ENCODE results near the gene SFXN5.

SFXN5 gene

DNA sequence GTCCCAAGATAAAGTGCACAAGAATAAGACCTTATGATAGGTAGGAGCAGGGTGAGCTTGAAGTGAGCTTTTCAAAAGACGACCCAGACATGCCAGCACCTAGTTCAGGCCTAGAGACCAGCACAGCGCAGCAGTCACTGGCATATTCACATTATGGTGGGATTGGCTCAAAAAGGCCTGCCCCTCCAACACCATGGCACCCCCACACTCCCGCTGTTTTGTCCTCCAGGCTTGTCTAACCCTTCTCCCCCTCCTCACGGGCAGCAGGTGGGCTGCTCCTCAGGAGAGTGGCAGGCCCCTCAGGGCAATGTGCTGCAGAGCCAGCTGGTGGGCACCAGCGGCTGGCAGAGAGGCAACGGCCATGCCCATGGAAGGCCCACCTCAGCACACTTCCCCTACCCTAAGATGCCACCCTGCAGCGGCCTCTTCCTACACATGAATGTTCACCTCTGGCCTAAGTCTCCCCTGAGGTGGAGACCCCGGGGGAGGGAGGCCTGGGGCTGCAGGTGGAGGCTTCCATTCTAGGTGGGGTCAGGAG is 128.6 kb downstream of the SFXN5 start:
- Histone ChIP-seq H3K9me3 (ENCODE audit: severe bottlenecking) (no peaks in the 10 kb centered on the region), H3K27me3 (ENCODE audit: insufficient read depth, poor library complexity, severe bottlenecking) (no peaks in the 10 kb centered on the region), H3K4me1 (ENCODE audit: insufficient read depth, poor library complexity, severe bottlenecking) (no peaks in the 10 kb centered on the region), H3K27ac (ENCODE audit: poor library complexity, severe bottlenecking) (no peak overlapping the region), H3K4me3 (ENCODE audit: severe bottlenecking) (no peak overlapping the region), H3K36me3 (ENCODE audit: low read depth) (no peaks in the 10 kb centered on the region)
- TF ChIP-seq, protein P1, sequence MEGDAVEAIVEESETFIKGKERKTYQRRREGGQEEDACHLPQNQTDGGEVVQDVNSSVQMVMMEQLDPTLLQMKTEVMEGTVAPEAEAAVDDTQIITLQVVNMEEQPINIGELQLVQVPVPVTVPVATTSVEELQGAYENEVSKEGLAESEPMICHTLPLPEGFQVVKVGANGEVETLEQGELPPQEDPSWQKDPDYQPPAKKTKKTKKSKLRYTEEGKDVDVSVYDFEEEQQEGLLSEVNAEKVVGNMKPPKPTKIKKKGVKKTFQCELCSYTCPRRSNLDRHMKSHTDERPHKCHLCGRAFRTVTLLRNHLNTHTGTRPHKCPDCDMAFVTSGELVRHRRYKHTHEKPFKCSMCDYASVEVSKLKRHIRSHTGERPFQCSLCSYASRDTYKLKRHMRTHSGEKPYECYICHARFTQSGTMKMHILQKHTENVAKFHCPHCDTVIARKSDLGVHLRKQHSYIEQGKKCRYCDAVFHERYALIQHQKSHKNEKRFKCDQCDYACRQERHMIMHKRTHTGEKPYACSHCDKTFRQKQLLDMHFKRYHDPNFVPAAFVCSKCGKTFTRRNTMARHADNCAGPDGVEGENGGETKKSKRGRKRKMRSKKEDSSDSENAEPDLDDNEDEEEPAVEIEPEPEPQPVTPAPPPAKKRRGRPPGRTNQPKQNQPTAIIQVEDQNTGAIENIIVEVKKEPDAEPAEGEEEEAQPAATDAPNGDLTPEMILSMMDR (IDR thresholded peaks at IDR 0.05; ENCODE audit: poor library complexity, severe bottlenecking): no peak
- ATAC-seq (ENCODE audit: low read depth) (no peak), DNase-seq (ENCODE audit: low spot score) (no peak)

DNA sequence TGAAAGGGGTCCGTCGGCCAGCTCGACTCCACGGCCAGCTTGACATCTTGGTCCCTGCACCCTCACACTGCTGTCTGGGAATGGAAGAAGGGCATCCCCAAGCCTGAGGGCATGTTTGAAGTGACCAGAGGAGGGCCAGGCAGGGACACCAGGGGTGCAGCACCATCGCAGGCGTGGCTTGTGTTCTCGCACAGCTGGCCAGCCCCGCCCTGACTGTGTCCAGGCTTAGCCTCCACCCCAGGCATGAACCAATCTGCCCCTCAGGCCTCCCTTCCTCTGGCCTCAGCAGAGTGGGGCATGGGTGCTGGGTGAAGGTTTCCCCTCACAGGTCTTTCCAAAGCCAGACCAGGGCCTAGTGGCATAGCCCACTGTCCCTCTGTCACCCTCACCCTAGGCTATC is 129.2 kb downstream of the SFXN5 start:
- H3K9me3 ChIP-seq (ENCODE audit: severe bottlenecking): no peaks in the 10 kb centered on the region
- H3K27ac ChIP-seq (ENCODE audit: poor library complexity, severe bottlenecking): no peak overlapping the region
- ATAC-seq (ENCODE audit: low read depth) (no peak), DNase-seq (ENCODE audit: low spot score) (no peak)
- no peaks in the 10 kb centered on the region for H3K27me3 ChIP-seq (ENCODE audit: insufficient read depth, poor library complexity, severe bottlenecking)
- H3K4me3 ChIP-seq (ENCODE audit: severe bottlenecking): no peak overlapping the region
- H3K36me3 ChIP-seq (ENCODE audit: low read depth): no peaks in the 10 kb centered on the region
- no peaks in the 10 kb centered on the region for H3K4me1 ChIP-seq (ENCODE audit: insufficient read depth, poor library complexity, severe bottlenecking)
- TF ChIP-seq, protein P1 (IDR thresholded peaks at IDR 0.05; ENCODE audit: poor library complexity, severe bottlenecking): no peak

DNA sequence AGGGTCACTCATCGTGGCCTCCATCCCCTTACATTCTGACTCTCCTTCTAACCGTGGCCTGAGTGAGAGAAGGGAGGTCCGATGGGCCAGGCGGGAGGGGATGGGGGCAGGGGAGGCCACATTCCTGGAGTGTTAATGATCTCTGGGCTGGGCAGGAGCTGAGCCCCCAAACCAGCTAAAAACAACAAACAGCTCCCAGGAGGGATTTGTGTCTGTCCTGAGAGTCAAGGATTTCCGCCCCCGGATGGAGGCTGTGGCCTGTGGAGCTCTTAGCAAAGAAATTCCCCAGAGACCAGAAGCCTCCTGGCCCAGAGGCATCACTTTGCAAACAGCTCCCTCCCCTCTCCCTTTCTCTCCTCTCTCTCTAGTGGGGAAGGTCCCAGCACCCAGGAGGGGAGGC is 130.7 kb downstream of the SFXN5 start:
- no peaks in the 10 kb centered on the region for H3K36me3 ChIP-seq (ENCODE audit: low read depth)
- TF ChIP-seq, protein P1 (IDR thresholded peaks at IDR 0.05; ENCODE audit: poor library complexity, severe bottlenecking): no peak
- DNase-seq (ENCODE audit: low spot score) (no peak), ATAC-seq (ENCODE audit: low read depth) (no peak)
- H3K27me3 ChIP-seq (ENCODE audit: insufficient read depth, poor library complexity, severe bottlenecking): no peaks in the 10 kb centered on the region
- no peak overlapping the region for H3K4me3 ChIP-seq (ENCODE audit: severe bottlenecking)
- no peaks in the 10 kb centered on the region for H3K9me3 ChIP-seq (ENCODE audit: severe bottlenecking)
- H3K4me1 ChIP-seq (ENCODE audit: insufficient read depth, poor library complexity, severe bottlenecking): no peaks in the 10 kb centered on the region
- no peak overlapping the region for H3K27ac ChIP-seq (ENCODE audit: poor library complexity, severe bottlenecking)

DNA sequence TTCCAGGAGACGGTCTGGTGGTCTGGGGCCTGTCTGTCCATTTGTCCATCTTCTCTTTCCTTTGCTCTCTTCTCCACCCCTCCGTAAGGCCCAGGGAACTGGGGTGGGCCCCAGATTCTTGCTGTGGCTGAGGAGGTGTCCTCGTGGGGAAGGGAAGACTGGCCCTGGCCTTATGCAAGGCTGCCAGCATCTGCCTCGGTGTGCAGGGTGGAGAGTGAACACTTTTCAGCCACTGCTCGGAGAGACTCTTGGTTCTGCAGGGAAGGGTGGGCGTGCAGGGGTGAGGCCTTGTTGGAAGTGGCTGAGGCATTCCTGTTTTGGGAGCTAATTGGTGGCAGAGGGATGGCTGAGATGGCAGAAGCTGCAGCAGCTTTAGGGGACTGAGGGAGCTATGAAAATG is 131.2 kb downstream of the SFXN5 start:
- no peaks in the 10 kb centered on the region for H3K4me1 ChIP-seq (ENCODE audit: insufficient read depth, poor library complexity, severe bottlenecking)
- no peaks in the 10 kb centered on the region for H3K9me3 ChIP-seq (ENCODE audit: severe bottlenecking)
- no peak for DNase-seq (ENCODE audit: low spot score)
- no peaks in the 10 kb centered on the region for H3K36me3 ChIP-seq (ENCODE audit: low read depth)
- TF ChIP-seq, protein P1 (IDR thresholded peaks at IDR 0.05; ENCODE audit: poor library complexity, severe bottlenecking): no peak
- no peak overlapping the region for H3K4me3 ChIP-seq (ENCODE audit: severe bottlenecking)
- no peak overlapping the region for H3K27ac ChIP-seq (ENCODE audit: poor library complexity, severe bottlenecking)
- ATAC-seq (ENCODE audit: low read depth): no peak
- H3K27me3 ChIP-seq (ENCODE audit: insufficient read depth, poor library complexity, severe bottlenecking): no peaks in the 10 kb centered on the region

DNA sequence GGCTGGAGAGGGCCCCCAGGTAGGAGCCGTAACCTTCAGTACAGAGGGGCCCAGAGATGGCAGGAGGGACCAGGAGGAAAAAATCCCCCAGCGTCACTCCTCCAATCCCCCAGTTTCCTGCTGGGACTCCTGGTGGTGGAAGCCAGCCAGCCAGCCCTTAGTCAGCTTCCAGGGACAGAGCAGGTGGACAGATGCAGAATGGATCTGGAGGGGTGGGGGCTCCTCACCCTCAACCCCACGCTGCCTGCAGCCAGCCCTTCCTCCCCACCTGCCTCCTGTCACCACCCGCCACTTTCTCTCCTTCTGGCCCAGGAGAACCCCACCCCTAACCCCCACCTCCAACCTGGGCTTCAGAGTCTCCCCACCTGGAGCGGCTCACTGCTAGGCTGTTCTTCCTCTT is 133.1 kb downstream of the SFXN5 start:
- DNase-seq (ENCODE audit: low spot score): no peak
- H3K36me3 ChIP-seq (ENCODE audit: low read depth): no peaks in the 10 kb centered on the region
- H3K9me3 ChIP-seq (ENCODE audit: severe bottlenecking): no peaks in the 10 kb centered on the region
- ATAC-seq (ENCODE audit: low read depth): no peak
- no peaks in the 10 kb centered on the region for H3K4me1 ChIP-seq (ENCODE audit: insufficient read depth, poor library complexity, severe bottlenecking)
- H3K27me3 ChIP-seq (ENCODE audit: insufficient read depth, poor library complexity, severe bottlenecking): no peaks in the 10 kb centered on the region
- TF ChIP-seq, protein P1 (IDR thresholded peaks at IDR 0.05; ENCODE audit: poor library complexity, severe bottlenecking): no peak
- no peak overlapping the region for H3K4me3 ChIP-seq (ENCODE audit: severe bottlenecking)
- no peak overlapping the region for H3K27ac ChIP-seq (ENCODE audit: poor library complexity, severe bottlenecking)
